ENCODE results near the gene PITX1.
"Not testable (repeated sequence)": the region's sequence is repeated elsewhere in the genome, so short reads cannot be mapped to it uniquely, and the experiment has no call there.

The PITX1 gene

DNA sequence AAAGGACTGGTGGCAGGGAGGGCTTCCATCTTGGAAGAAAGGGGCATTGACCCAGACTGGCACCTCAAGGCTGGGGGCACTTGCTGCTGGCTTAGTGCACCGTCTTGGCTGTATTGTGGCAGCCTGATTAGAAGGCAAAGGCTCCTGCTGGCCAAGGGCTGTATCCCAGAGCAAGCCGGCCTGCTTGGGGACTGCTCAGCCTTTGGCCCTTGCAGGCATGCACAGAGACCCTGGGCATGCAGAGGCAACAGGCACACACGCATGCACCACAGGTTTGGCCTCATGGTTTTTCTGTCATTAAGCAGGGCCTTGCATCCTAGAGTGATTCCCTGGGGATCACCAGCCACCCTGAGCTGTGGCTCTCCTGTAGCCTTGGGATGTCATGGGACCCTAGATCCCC lies 29.0 kb downstream of the PITX1 start:
- H3K4me1 ChIP-seq (ENCODE audit: control insufficient read depth, insufficient read depth, low read length): no peaks in the 10 kb centered on the region
- H3K36me3 ChIP-seq (ENCODE audit: control insufficient read depth, insufficient read depth, low read length): no peaks in the 10 kb centered on the region
- no peaks in the 10 kb centered on the region for H3K9me3 ChIP-seq (ENCODE audit: control insufficient read depth, insufficient read depth, low read length)
- H3K27ac ChIP-seq (ENCODE audit: low read depth, low read length): no peak overlapping the region
- H3K9ac ChIP-seq (ENCODE audit: low read depth, low read length): no peak overlapping the region
- H3K27me3 ChIP-seq (ENCODE audit: control insufficient read depth, insufficient read depth, low read length): no peaks in the 10 kb centered on the region
- H3K4me3 ChIP-seq (ENCODE audit: low read depth, low read length): no peak overlapping the region

DNA sequence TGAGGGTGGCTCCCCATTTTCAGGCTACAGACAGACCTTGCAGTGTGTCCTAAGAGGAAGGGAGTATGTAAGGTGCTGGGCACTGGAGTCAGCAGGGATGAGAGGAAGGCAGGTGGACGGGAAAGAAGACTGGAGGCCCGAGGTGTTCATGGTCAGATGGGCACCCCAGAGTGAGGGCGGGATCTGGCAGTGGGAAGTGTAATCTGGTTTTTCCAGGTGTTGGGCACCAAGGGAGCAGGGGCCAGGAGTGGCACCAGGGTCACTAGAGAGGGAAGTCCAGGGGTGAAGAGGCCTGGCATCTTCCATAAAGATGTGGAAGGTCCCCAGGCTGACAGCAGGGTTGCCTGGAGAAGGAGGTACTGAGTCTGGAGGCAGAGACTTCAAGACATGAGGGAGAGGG lies 29.7 kb downstream of the PITX1 start:
- Histone ChIP-seq H3K4me1 (ENCODE audit: control insufficient read depth, insufficient read depth, low read length) (no peaks in the 10 kb centered on the region), H3K36me3 (ENCODE audit: control insufficient read depth, insufficient read depth, low read length) (no peaks in the 10 kb centered on the region), H3K9ac (ENCODE audit: low read depth, low read length) (no peak overlapping the region), H3K27me3 (ENCODE audit: control insufficient read depth, insufficient read depth, low read length) (no peaks in the 10 kb centered on the region), H3K9me3 (ENCODE audit: control insufficient read depth, insufficient read depth, low read length) (no peaks in the 10 kb centered on the region), H3K4me3 (ENCODE audit: low read depth, low read length) (no peak overlapping the region), H3K27ac (ENCODE audit: low read depth, low read length) (no peak overlapping the region)

DNA sequence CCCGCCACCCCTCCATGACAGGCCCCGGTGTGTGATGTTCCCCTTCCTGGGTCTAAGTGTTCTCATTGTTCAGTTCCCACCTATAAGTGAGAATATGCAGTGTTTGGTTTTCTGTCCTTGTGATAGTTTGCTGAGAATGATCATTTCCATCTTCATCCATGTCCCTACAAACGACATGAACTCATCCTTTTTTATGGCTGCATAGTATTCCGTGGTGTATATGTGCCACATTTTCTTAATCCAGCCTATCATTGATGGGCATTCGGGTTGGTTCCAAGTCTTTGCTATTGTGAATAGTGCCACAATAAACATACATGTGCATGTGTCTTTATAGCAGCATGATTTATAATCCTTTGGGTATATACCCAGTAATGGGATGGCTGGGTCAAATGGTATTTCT lies 36.0 kb downstream of the PITX1 start:
- H3K4me3 ChIP-seq (ENCODE audit: low read depth, low read length); H3K9me3 ChIP-seq (ENCODE audit: control insufficient read depth, insufficient read depth, low read length); H3K4me1 ChIP-seq (ENCODE audit: control insufficient read depth, insufficient read depth, low read length); H3K27ac ChIP-seq (ENCODE audit: low read depth, low read length); H3K36me3 ChIP-seq (ENCODE audit: control insufficient read depth, insufficient read depth, low read length); H3K27me3 ChIP-seq (ENCODE audit: control insufficient read depth, insufficient read depth, low read length); H3K9ac ChIP-seq (ENCODE audit: low read depth, low read length): not testable (repeated sequence)

DNA sequence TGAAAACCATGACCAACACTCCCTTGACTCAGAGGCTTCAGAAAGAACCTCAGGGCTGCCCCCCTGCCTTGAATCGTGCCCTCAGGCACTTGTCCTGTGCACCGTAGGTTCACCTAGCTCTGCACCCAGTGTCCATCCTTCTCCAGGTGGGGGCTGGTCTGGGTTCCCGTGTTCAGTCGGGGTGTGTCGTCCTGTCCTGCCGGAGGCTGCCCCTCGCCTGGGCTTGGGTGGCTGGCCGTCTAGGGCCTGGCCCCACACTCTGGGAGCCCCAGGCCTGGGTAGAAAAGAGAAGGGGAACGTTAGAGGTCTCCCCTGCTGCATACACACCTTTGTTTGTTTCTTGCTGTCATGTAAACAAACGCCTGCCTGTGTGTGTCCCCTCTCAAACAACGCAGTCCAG lies 37.0 kb downstream of the PITX1 start:
- Histone ChIP-seq H3K4me1 (ENCODE audit: control insufficient read depth, insufficient read depth, low read length) (no peaks in the 10 kb centered on the region), H3K4me3 (ENCODE audit: low read depth, low read length) (no peak overlapping the region), H3K27me3 (ENCODE audit: control insufficient read depth, insufficient read depth, low read length) (no peaks in the 10 kb centered on the region), H3K9me3 (ENCODE audit: control insufficient read depth, insufficient read depth, low read length) (no peaks in the 10 kb centered on the region), H3K36me3 (ENCODE audit: control insufficient read depth, insufficient read depth, low read length) (no peaks in the 10 kb centered on the region), H3K9ac (ENCODE audit: low read depth, low read length) (no peak overlapping the region), H3K27ac (ENCODE audit: low read depth, low read length) (no peak overlapping the region)

DNA sequence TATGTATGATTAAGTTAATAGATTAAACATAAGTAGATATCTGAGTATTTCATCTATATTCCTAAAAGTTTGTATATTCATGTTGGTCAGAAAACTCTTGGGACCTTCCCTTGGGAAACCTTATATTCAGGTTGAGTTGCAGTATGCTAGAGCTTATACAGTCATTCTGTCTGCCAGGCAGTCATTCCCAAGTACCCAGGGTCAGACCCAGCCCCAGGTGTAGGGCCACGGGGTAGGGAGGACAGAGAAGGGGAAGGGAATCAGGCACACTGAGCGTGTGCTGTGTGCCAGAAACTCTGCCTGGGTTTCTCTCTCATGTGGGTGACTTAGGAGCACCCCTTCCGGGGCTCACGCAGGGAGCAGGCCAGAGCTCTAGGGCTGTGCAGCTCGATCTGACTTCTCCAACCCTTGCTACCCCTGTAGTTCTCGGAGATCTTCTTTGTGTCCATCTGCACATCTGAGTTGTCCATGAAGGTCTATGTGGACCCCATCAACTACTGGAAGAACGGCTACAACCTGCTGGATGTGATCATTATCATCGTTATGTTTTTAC lies 38.1 kb downstream of the PITX1 start:
- Histone ChIP-seq H3K27ac (ENCODE audit: low read depth, low read length) (no peak overlapping the region), H3K4me1 (ENCODE audit: control insufficient read depth, insufficient read depth, low read length) (no peaks in the 10 kb centered on the region), H3K9ac (ENCODE audit: low read depth, low read length) (no peak overlapping the region), H3K9me3 (ENCODE audit: control insufficient read depth, insufficient read depth, low read length) (no peaks in the 10 kb centered on the region), H3K27me3 (ENCODE audit: control insufficient read depth, insufficient read depth, low read length) (no peaks in the 10 kb centered on the region), H3K4me3 (ENCODE audit: low read depth, low read length) (no peak overlapping the region), H3K36me3 (ENCODE audit: control insufficient read depth, insufficient read depth, low read length) (no peaks in the 10 kb centered on the region)

DNA sequence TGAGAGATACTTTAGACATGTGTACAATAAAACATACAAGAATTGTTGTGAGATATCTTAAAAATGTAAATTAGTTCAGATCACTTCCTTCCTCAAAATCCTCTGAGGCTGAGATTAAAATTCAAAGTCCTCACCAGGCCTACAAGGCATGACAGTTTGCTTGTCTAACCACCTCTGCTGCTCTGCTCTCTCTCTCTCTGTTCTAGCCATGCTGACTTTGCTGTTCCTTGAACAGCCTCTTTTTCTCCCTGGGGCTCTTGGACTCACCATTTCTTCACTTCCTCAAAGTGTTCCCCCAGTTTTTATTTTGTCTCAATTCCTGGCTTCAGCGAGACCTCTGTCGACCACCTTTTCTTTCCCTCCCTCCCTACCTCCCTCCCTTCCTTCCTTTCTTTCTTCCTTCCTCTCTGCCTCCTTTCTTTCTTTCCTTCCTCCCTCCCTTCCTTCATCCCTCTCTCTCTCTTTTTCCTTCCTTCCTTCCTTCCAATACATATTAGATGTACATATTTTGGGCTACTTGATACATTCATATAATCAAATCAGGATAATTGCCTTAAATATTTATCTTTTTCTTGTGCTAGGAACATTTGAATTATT lies 39.4 kb downstream of the PITX1 start:
- H3K36me3 ChIP-seq (ENCODE audit: control insufficient read depth, insufficient read depth, low read length): no peaks in the 10 kb centered on the region
- H3K27me3 ChIP-seq (ENCODE audit: control insufficient read depth, insufficient read depth, low read length): no peaks in the 10 kb centered on the region
- peaks cover 10% of the 10 kb centered on the region for H3K4me1 ChIP-seq (ENCODE audit: control insufficient read depth, insufficient read depth, low read length)
- H3K27ac ChIP-seq (ENCODE audit: low read depth, low read length): no peak overlapping the region
- H3K9me3 ChIP-seq (ENCODE audit: control insufficient read depth, insufficient read depth, low read length): no peaks in the 10 kb centered on the region
- no peak overlapping the region for H3K9ac ChIP-seq (ENCODE audit: low read depth, low read length)
- no peak overlapping the region for H3K4me3 ChIP-seq (ENCODE audit: low read depth, low read length)

DNA sequence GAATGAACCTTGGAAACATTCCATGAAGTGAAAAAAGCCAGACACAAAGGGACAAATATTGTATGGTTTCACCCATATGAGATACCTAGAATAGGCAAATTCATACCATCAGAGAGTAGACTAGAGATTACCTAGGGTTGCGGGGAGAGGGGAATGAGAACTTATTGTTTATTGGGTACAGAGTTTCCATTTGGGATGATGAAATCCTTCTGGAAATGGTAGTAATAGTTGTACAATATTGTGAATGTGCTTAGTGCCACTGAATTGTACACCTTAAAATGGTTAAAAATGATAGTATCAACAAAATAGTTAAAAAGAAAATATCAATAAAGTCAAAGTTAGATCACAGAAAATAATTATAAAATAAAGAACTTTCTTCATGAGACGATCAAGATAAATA lies 40.9 kb downstream of the PITX1 start:
- no peaks in the 10 kb centered on the region for H3K27me3 ChIP-seq (ENCODE audit: control insufficient read depth, insufficient read depth, low read length)
- H3K4me1 ChIP-seq (ENCODE audit: control insufficient read depth, insufficient read depth, low read length): peaks cover 16% of the 10 kb centered on the region
- H3K27ac ChIP-seq (ENCODE audit: low read depth, low read length): no peak overlapping the region
- H3K36me3 ChIP-seq (ENCODE audit: control insufficient read depth, insufficient read depth, low read length): no peaks in the 10 kb centered on the region
- H3K9me3 ChIP-seq (ENCODE audit: control insufficient read depth, insufficient read depth, low read length): no peaks in the 10 kb centered on the region
- H3K4me3 ChIP-seq (ENCODE audit: low read depth, low read length): no peak overlapping the region
- no peak overlapping the region for H3K9ac ChIP-seq (ENCODE audit: low read depth, low read length)

DNA sequence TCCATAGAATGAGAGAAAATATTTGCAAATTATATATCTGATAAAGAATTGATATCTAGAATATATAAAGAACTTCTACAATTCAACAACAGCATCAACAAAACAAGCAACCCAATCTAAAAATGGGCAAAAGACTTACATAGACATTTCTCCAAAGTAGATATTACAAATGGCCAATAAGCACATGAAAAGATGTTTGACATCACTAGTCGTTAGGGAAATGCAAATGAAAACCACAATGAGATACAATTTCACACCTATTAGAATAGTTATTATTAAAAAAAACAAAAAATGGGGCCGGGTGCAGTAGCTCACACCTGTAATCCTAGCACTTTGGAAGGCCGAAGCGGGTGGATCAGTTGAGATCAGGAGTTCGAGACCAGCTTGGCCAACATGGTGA lies 41.9 kb downstream of the PITX1 start:
- Histone ChIP-seq H3K27me3 (ENCODE audit: control insufficient read depth, insufficient read depth, low read length) (no peaks in the 10 kb centered on the region), H3K36me3 (ENCODE audit: control insufficient read depth, insufficient read depth, low read length) (no peaks in the 10 kb centered on the region), H3K4me3 (ENCODE audit: low read depth, low read length) (no peak overlapping the region), H3K9me3 (ENCODE audit: control insufficient read depth, insufficient read depth, low read length) (no peaks in the 10 kb centered on the region), H3K4me1 (ENCODE audit: control insufficient read depth, insufficient read depth, low read length) (peaks cover 16% of the 10 kb centered on the region), H3K27ac (ENCODE audit: low read depth, low read length) (no peak overlapping the region), H3K9ac (ENCODE audit: low read depth, low read length) (no peak overlapping the region)

DNA sequence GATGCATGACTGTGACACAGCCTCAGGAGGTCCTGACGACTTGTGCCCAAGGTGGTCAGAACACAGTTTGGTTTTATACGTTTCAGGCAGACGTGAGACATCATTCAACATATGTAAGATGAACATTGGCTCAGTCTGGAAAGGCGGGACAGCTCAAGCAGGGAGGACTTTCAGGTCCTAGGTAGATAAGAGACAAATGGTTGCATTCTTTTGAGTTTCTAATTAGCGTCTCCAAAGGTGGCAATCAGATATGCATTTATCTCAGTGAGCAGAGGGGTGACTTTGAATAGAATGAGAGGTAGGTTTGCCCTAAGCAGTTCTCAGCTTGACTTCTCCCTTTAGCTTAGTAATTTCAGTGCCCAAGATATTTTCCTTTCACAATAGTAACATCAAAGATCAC lies 43.8 kb downstream of the PITX1 start:
- H3K27ac ChIP-seq (ENCODE audit: low read depth, low read length): peak overlapping the region; percentile 1
- H3K36me3 ChIP-seq (ENCODE audit: control insufficient read depth, insufficient read depth, low read length); H3K9me3 ChIP-seq (ENCODE audit: control insufficient read depth, insufficient read depth, low read length); H3K27me3 ChIP-seq (ENCODE audit: control insufficient read depth, insufficient read depth, low read length); H3K9ac ChIP-seq (ENCODE audit: low read depth, low read length): not testable (repeated sequence)
- H3K4me1 ChIP-seq (ENCODE audit: control insufficient read depth, insufficient read depth, low read length): peaks cover 16% of the 10 kb centered on the region
- H3K4me3 ChIP-seq (ENCODE audit: low read depth, low read length): 0 out of 2 replicates have a peak overlapping the region, but pooled peaks have one; percentile 22

DNA sequence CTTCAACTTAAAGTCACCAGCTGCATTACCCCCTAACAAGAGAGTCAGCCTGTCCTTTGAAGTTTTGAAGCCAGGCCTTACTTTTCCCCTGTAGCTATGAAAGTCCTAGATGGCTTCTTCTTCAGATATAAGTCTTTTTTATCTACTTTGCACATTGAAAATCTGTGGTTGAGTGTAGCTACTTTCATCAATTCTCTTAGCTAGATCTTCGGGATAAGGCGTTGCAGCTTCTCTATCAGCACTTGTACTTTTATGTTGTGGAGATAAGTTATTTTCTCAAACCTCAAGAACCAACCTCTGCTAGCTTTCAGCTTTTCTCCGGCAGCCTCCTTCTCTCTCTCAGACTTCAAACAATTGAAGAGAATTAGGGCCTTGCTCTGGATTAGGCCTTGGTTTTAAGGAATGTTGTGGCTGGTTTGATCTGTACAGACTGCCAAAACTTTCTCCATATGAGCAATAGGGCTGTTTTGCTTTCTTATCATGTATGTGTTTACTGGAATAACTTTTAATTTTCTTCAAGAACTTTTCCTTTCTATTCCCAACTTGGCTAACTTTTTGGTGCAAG lies 44.7 kb downstream of the PITX1 start:
- H3K36me3 ChIP-seq (ENCODE audit: control insufficient read depth, insufficient read depth, low read length): no peaks in the 10 kb centered on the region
- H3K27me3 ChIP-seq (ENCODE audit: control insufficient read depth, insufficient read depth, low read length): no peaks in the 10 kb centered on the region
- peaks cover 16% of the 10 kb centered on the region for H3K4me1 ChIP-seq (ENCODE audit: control insufficient read depth, insufficient read depth, low read length)
- H3K9ac ChIP-seq (ENCODE audit: low read depth, low read length): no peak overlapping the region
- H3K27ac ChIP-seq (ENCODE audit: low read depth, low read length): no peak overlapping the region
- no peaks in the 10 kb centered on the region for H3K9me3 ChIP-seq (ENCODE audit: control insufficient read depth, insufficient read depth, low read length)
- no peak overlapping the region for H3K4me3 ChIP-seq (ENCODE audit: low read depth, low read length)

DNA sequence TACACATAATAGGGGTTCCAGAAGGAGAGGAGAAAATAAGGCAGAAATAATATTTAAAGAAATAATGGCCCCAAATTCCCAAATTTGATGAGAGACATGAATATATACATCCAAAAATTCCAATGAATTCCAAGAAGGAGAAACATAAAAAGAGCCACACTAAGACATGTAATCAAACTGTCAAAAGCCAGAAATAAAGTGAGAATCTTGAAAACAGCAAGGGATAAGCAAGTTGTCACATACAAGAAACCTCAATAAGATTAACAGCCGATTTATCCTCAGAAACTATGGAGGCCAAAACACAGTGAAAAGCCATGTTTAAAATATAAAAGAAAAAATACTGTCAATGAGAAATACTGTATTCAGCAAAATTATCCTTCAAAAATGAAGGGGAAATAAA lies 51.8 kb downstream of the PITX1 start:
- Histone ChIP-seq H3K4me1 (ENCODE audit: control insufficient read depth, insufficient read depth, low read length) (no peaks in the 10 kb centered on the region), H3K9me3 (ENCODE audit: control insufficient read depth, insufficient read depth, low read length) (peaks cover 29% of the 10 kb centered on the region), H3K36me3 (ENCODE audit: control insufficient read depth, insufficient read depth, low read length) (no peaks in the 10 kb centered on the region), H3K27ac (ENCODE audit: low read depth, low read length) (no peak overlapping the region), H3K27me3 (ENCODE audit: control insufficient read depth, insufficient read depth, low read length) (no peaks in the 10 kb centered on the region), H3K9ac (ENCODE audit: low read depth, low read length) (no peak overlapping the region), H3K4me3 (ENCODE audit: low read depth, low read length) (no peak overlapping the region)
